ENCODE results near the gene VPS13D. TPM values are rescaled to one million over a fixed set of nuclear protein-coding genes. Genes with fewer than 3 reads are reported as not detected.
"Not testable (repeated sequence)": the region's sequence is repeated elsewhere in the genome, so short reads cannot be mapped to it uniquely, and the experiment has no call there.

VPS13D gene
- total RNA-seq, 1 donor from 2014 or later, result 31.1 TPM

- peak; percentile 55 for ATAC-seq
- DNase-seq (ENCODE audit: low spot score), result peak; percentile 95
Observed at GRCh38 chr1:12528021-12528852, 298.4 kb downstream of the VPS13D start.

GRCh38 chr1:12529640-12530174, 299.9 kb downstream of the VPS13D start:
- DNase-seq (ENCODE audit: low spot score) (no peak), ATAC-seq (no peak)

- ATAC-seq (no peak), DNase-seq (ENCODE audit: low spot score) (no peak)
Observed at GRCh38 chr1:12530462-12531178, 300.8 kb downstream of the VPS13D start.

GRCh38 chr1:12531179-12531499, 301.3 kb downstream of the VPS13D start:
- DNase-seq (ENCODE audit: low spot score) (no peak), ATAC-seq (no peak)

- DNase-seq (ENCODE audit: low spot score) (no peak), ATAC-seq (no peak)
Observed at GRCh38 chr1:12532405-12533315, 302.8 kb downstream of the VPS13D start.

- ATAC-seq (no peak), DNase-seq (ENCODE audit: low spot score) (no peak)
Observed at GRCh38 chr1:12536023-12536639, 306.3 kb downstream of the VPS13D start.

- no peak for DNase-seq (ENCODE audit: low spot score)
Observed at GRCh38 chr1:12537294-12537693, 307.5 kb downstream of the VPS13D start.

GRCh38 chr1:12537906-12538461, 308.2 kb downstream of the VPS13D start:
- no peak for DNase-seq (ENCODE audit: low spot score)
- no peak for ATAC-seq

More at GRCh38 chr1:12537294-12537693, 307.5 kb downstream of the VPS13D start:
- ATAC-seq, result no peak

GRCh38 chr1:12538536-12538935, 308.7 kb downstream of the VPS13D start:
- DNase-seq (ENCODE audit: low spot score); ATAC-seq: not testable (repeated sequence)

GRCh38 chr1:12539320-12539704, 309.5 kb downstream of the VPS13D start:
- no peak for DNase-seq (ENCODE audit: low spot score)
- ATAC-seq, result no peak

GRCh38 chr1:12539705-12540579, 310.1 kb downstream of the VPS13D start:
- peak; percentile 74 for ATAC-seq
- DNase-seq (ENCODE audit: low spot score), result peak; percentile 63

- ATAC-seq, result peak; percentile 15
- no peak for DNase-seq (ENCODE audit: low spot score)
Observed at GRCh38 chr1:12540580-12541273, 310.9 kb downstream of the VPS13D start.

- peak; percentile 77 for ATAC-seq
- peak; percentile 72 for DNase-seq (ENCODE audit: low spot score)
Observed at GRCh38 chr1:12541274-12542137, 311.7 kb downstream of the VPS13D start.

- ATAC-seq (no peak), DNase-seq (ENCODE audit: low spot score) (no peak)
Observed at GRCh38 chr1:12542138-12542465, 312.3 kb downstream of the VPS13D start.

- DNase-seq (ENCODE audit: low spot score), result no peak
- no peak for ATAC-seq
Observed at GRCh38 chr1:12542616-12543592, 313.1 kb downstream of the VPS13D start.

- no peak for DNase-seq (ENCODE audit: low spot score)
Observed at GRCh38 chr1:12543740-12544154, 313.9 kb downstream of the VPS13D start.

GRCh38 chr1:12544357-12544756, 314.5 kb downstream of the VPS13D start:
- no peak for DNase-seq (ENCODE audit: low spot score)
- no peak for ATAC-seq

More at GRCh38 chr1:12543740-12544154, 313.9 kb downstream of the VPS13D start:
- ATAC-seq, result no peak

Data from left lobe of liver (tissue), 2 donors.